B cell (primary cell): ENCODE data around the gene TAPBP. TPM values are rescaled to one million over a fixed set of nuclear protein-coding genes. Genes with fewer than 3 reads are reported as not detected.

ENCODE experiments used
- ATAC-seq: fragments of 200-7000 bp; cut with Tn5 transposase; one replicate; pipeline ENCODE4 v1.10.0; 2021; ENCODE audit warnings: low read depth, mild to moderate bottlenecking, moderate number of reproducible peaks, moderate library complexity
- CTCF ChIA-PET: fragments of 350-600 bp; sonication (Branson Sonifier 250); formaldehyde crosslinking; loops from one replicate; lab custom pipeline; 2021; ENCODE audit warnings: antibody characterized with exemption, inconsistent platforms; lab: Charles Lee
- POLR2A ChIA-PET: fragments of 350-600 bp; sonication (Branson Sonifier 250); formaldehyde crosslinking; loops from one replicate; lab custom pipeline; 2021; ENCODE audit warnings: antibody characterized with exemption; lab: Charles Lee
- DNase-seq: peaks from one replicate; pipeline ENCODE4 v3.0.0; 2013
- H2AFZ ChIP-seq: 2 replicates; pipeline ENCODE4 v1.6.1; 2012; ENCODE audit warnings: mild to moderate bottlenecking, low read depth, low read length; ENCODE audit not compliant: insufficient read depth, poor library complexity, severe bottlenecking
- H3K27ac ChIP-seq, 2 donors: 1 replicate in 1 of 2; 2 replicates in 1 of 2; pipeline ENCODE4 v1.5.1; 2012 to 2013; ENCODE audit warnings: low read length in 2 of 2, mild to moderate bottlenecking in 2 of 2, moderate library complexity in 1 of 2
- H3K27me3 ChIP-seq, 4 experiments: fragments of 200-600 bp in 1 of 4; sonication (generic) in 1 of 4; replicated peaks in 1 of 4; 1 replicate in 2 of 4; 2 replicates in 2 of 4; pipeline versions ENCODE4 v1.6.1 to v1.7.0; 2013 to 2016; ENCODE audit warnings: low read length in 3 of 4, mild to moderate bottlenecking in 2 of 4, mixed read lengths in 1 of 4, moderate library complexity in 1 of 4; ENCODE audit not compliant: insufficient read depth in 4 of 4, control insufficient read depth in 3 of 4; ENCODE audit errors: control extremely low read depth in 1 of 4
- H3K36me3 ChIP-seq, 2 experiments: replicated peaks in 1 of 2; 1 replicate in 1 of 2; 2 replicates in 1 of 2; pipeline versions ENCODE4 v1.6.1 to v1.7.1; 2013; ENCODE audit warnings: low read length in 1 of 2; ENCODE audit not compliant: insufficient read depth in 2 of 2, control insufficient read depth in 1 of 2; ENCODE audit errors: control extremely low read depth in 1 of 2, extremely low read depth in 1 of 2
- H3K4me1 ChIP-seq, 2 donors: fragments of 200-600 bp in 1 of 2; sonication (generic) in 1 of 2; 1 replicate in 1 of 2; 2 replicates in 1 of 2; pipeline versions ENCODE4 v1.5.1 to v1.6.1; 2013 to 2017; ENCODE audit warnings: low read length in 2 of 2; ENCODE audit not compliant: control insufficient read depth in 2 of 2, insufficient read depth in 2 of 2
- H3K4me2 ChIP-seq: replicated peaks from 2 replicates; pipeline ENCODE3; 2012; ENCODE audit warnings: mild to moderate bottlenecking, low read depth, low read length; ENCODE audit not compliant: poor library complexity, severe bottlenecking
- H3K4me3 ChIP-seq, 5 experiments: fragments of 200-600 bp in 1 of 5; sonication (generic) in 1 of 5; 1 replicate in 3 of 5; 2 replicates in 2 of 5; pipeline versions ENCODE4 v1.5.1 to v1.7.0; 2011 to 2016; ENCODE audit warnings: low read length in 4 of 5, mild to moderate bottlenecking in 4 of 5, low read depth in 2 of 5, control low read depth in 1 of 5, moderate library complexity in 1 of 5; ENCODE audit not compliant: insufficient read depth in 1 of 5; ENCODE audit errors: control extremely low read depth in 1 of 5, extremely low read depth in 1 of 5
- H3K79me2 ChIP-seq: fragments of 200-600 bp; sonication (generic); one replicate; pipeline ENCODE4 v1.6.0; 2016; ENCODE audit warnings: low read length; ENCODE audit not compliant: control insufficient read depth, insufficient read depth
- H3K9ac ChIP-seq: fragments of 200-600 bp; sonication (generic); 2 replicates; pipeline ENCODE4 v1.6.1; 2017; ENCODE audit warnings: mild to moderate bottlenecking, low read length, moderate library complexity
- H3K9me3 ChIP-seq, 3 donors: one replicate each; pipeline versions ENCODE4 v1.6.1 to v1.7.1; 2013; ENCODE audit warnings: low read length in 2 of 3; ENCODE audit not compliant: control insufficient read depth in 2 of 3, insufficient read depth in 1 of 3; ENCODE audit errors: control extremely low read depth in 1 of 3
- H4K20me1 ChIP-seq: 2 replicates; pipeline ENCODE4 v1.6.0; 2012; ENCODE audit warnings: mild to moderate bottlenecking, low read length; ENCODE audit not compliant: insufficient read depth, control insufficient read depth, poor library complexity, severe bottlenecking
- H3K27ac Mint-ChIP-seq: one replicate; pipeline ENCODE4 v1.8.0; 2021; ENCODE audit warnings: mixed read lengths
- H3K27me3 Mint-ChIP-seq: one replicate; pipeline ENCODE4 v1.8.0; 2021; ENCODE audit warnings: mixed read lengths
- H3K4me1 Mint-ChIP-seq: one replicate; pipeline ENCODE4 v1.8.0; 2021; ENCODE audit warnings: mixed read lengths
- H3K4me3 Mint-ChIP-seq: one replicate; pipeline ENCODE4 v1.8.0; 2021; ENCODE audit warnings: mixed read lengths
- H3K9me3 Mint-ChIP-seq: one replicate; pipeline ENCODE4 v1.8.0; 2022; ENCODE audit warnings: mixed read lengths; ENCODE audit not compliant: insufficient read depth
- CTCF ChIP-seq: fragments of 200-600 bp; IDR thresholded peaks from one replicate; pipeline ENCODE4 v1.8.0; 2022; ENCODE audit warnings: antibody characterized with exemption, mild to moderate bottlenecking
- EZH2 ChIP-seq: IDR thresholded peaks from 2 replicates; pipeline ENCODE4 v1.6.1; 2012; ENCODE audit warnings: borderline replicate concordance, low read depth, mild to moderate bottlenecking, moderate library complexity, low read length; ENCODE audit not compliant: insufficient read depth, poor library complexity, severe bottlenecking
- WGBS: methylation state at CpG from one replicate; pipeline ENCODE4 v1.1.5; 2013; ENCODE audit warnings: missing lambda C conversion rate; ENCODE audit not compliant: insufficient coverage; 5-methylcytosine and 5-hydroxymethylcytosine counted together
- intact Hi-C: fragments of 100-400 bp; cut with micrococcal nuclease; formaldehyde crosslinking; loops from one replicate; pipeline ENCODE4 v1.10.0; 2022
- polyA plus RNA-seq: library from polyadenylated mRNA; depleted of rRNA; stranded (reverse); fragments of >200 nt; gene quantifications from 2 replicates; pipeline ENCODE4 v1.2.3, GENCODE V29; 2012
- total RNA-seq, 2 donors: library from RNA; stranded (reverse); fragments of 120-200 nt in 1 of 2; gene quantifications; 1 replicate in 1 of 2; 2 replicates in 1 of 2; pipeline versions ENCODE4 v1.2.3 to v1.2.4, GENCODE V29; 2013 to 2022

Gene TAPBP
- total and polyA plus RNA-seq, 2 donors (not counting 1 experiment from before 2014, with no cell fraction given) = 302 to 310 TPM

- Mint-ChIP-seq H3K27ac (peak within 1 kb of the TSS; percentile 98), H3K27me3 (no peaks in the 10 kb centered on the region), H3K4me3 (peak within 1 kb of the TSS; percentile 92), H3K4me1 (peaks cover 69% of the 10 kb centered on the region), H3K9me3 (no peaks in the 10 kb centered on the region)
- peaks cover 54% of the 10 kb centered on the region for H4K20me1 ChIP-seq
- ATAC-seq (peak; percentile 72), DNase-seq (peak; percentile 88)
- POLR2A ChIA-PET = interaction anchor here (0.6 to 5.1 kb wide), 16 partner anchors 12 to 162 kb away, joined by 3 to 39 read pairs (median 8); partner anchors contain the start of genes KIFC1, PFDN6, RGL2 and RING1
- WGBS = under 1% methylated on average over 80 of the region's 80 CpGs
- H3K9me3 ChIP-seq = no peaks in the 10 kb centered on the region
- peak within 1 kb of the TSS; percentile 59 to 86 (median 78) for H3K4me3 ChIP-seq
- H3K27ac ChIP-seq = peak within 1 kb of the TSS; percentile 80 to 87
- no peaks in the 10 kb centered on the region for H3K27me3 ChIP-seq
- TF ChIP-seq EZH2 (no peak), CTCF (peak; percentile 75)
- peak within 1 kb of the TSS; percentile 95 for H3K4me2 ChIP-seq
- intact Hi-C loops = loop anchor here (1.0 kb wide), 3 partner anchors 12 to 68 kb away; partner anchors contain the start of genes PFDN6 and WDR46
- H3K79me2 ChIP-seq = peaks cover 33% of the 10 kb centered on the region
- peak within 1 kb of the TSS; percentile 91 for H3K9ac ChIP-seq
- peaks cover 55 to 69% of the 10 kb centered on the region in 2 donors for H3K4me1 ChIP-seq
- CTCF ChIA-PET = interaction anchor here (0.6 to 3.9 kb wide), 21 partner anchors 10 to 812 kb away, joined by 3 to 41 read pairs (median 5); partner anchors contain the start of genes PFDN6, RGL2, TAPBP and WDR46
- peaks cover 5 to 59% of the 10 kb centered on the region in 2 experiments for H3K36me3 ChIP-seq
- peak within 1 kb of the TSS; percentile 90 for H2AFZ ChIP-seq
Measured at GRCh38 chr6:33276864-33277662, 36.8 kb downstream of the TAPBP start, which contains the start of gene B3GALT4. Gene B3GALT4, plus strand, starts transcription at chr6:33277123. Its CDS starts 297 bp downstream, at chr6:33277420.
